ENCODE results near the gene HSCB. TPM values are rescaled to one million over a fixed set of nuclear protein-coding genes. Genes with fewer than 3 reads are reported as not detected.

Gene HSCB
- total and polyA plus RNA-seq, 2 of the 4 experiments (the other 2 are of a cell fraction) = 5.4 to 13.2 TPM

DNA sequence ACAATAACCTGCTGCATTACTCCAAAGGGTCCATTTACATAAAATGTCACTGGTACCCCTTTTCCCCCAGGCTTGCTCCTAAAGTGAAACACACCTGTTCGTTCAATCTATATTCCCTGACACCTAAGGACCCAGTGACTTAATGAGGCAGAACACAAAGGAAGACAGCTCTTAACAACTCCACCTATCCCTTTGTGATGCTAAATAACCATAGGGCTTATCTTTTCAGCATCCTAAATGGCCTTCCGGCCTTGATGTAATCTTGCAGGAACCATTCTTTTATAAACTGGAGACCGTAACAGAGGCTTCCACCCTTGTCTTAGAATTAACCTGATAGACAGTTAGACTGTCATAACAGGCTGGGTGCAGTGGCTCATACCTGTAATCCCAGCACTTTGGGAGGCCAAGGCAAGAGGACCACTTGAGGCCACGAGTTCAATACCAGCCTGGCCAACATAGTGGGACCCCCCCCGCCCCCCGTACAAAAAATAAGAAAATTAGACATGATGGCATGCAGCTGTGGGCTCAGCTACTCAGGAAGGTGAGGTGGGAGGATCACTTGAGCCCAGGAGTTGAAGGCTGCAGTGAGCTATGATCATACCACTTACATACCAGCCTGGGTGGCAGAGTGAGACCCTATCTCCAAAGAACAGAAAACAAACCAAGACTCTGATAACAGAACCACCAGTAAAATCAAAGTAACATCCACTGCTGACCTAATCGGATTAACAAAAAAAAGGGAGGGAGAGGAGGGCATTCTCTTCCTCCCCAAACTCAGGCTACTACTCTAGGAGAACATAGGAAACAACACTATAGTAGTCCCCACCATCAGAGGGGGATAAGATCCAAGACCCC, 5.3 kb upstream of the HSCB start:
- no TSS peak for BruUV-seq (replicated peaks)
- Histone ChIP-seq H2BK20ac (ENCODE audit: low read depth, low read length) (no peak overlapping the region), H3K18ac (ENCODE audit: low read depth, low read length) (no peak overlapping the region), H3K4ac (ENCODE audit: low read depth, low read length) (no peak overlapping the region), H4K91ac (ENCODE audit: insufficient read depth, low read depth, low read length) (no peak overlapping the region), H3K27ac (ENCODE audit: insufficient read depth, low read length) (no peak overlapping the region), H3K9me3 (ENCODE audit: control insufficient read depth, insufficient read depth, low read length) (no peaks in the 10 kb centered on the region), H3K9ac (ENCODE audit: low read depth, low read length) (no peak overlapping the region), H2BK120ac (ENCODE audit: low read depth, low read length) (no peak overlapping the region), H3K23ac (ENCODE audit: low read depth, low read length) (no peak overlapping the region), H3K4me3 (ENCODE audit: insufficient read depth, low read depth, low read length) (no peak overlapping the region), H2BK5ac (ENCODE audit: low read depth, low read length, poor library complexity, severe bottlenecking) (no peak overlapping the region), H3K14ac (replicated peaks; ENCODE audit: low read depth, low read length) (no peak overlapping the region), H2AK9ac (replicated peaks; ENCODE audit: low read depth, low read length, poor library complexity) (no peak overlapping the region), H3K9me1 (ENCODE audit: insufficient read depth, low read length) (0 out of 2 replicates have a peak, but pooled peaks cover 3% of the 10 kb centered on the region), H3K4me1 (ENCODE audit: control insufficient read depth, insufficient read depth, low read length) (no peaks in the 10 kb centered on the region), H3K56ac (ENCODE audit: extremely low read depth, insufficient read depth, low read length) (no peak overlapping the region), H4K8ac (ENCODE audit: low read depth in 2 of 2, low read length in 2 of 2) (no peak overlapping the region), H2AK5ac (ENCODE audit: low read depth, low read length) (no peak overlapping the region), H4K5ac (ENCODE audit: low read depth, low read length) (no peak overlapping the region), H3K4me2 (ENCODE audit: low read depth, low read length) (no peak overlapping the region), H3K27me3 (ENCODE audit: control insufficient read depth, insufficient read depth, low read length) (no peaks in the 10 kb centered on the region), H3K36me3 (ENCODE audit: control insufficient read depth, insufficient read depth, low read length) (no peaks in the 10 kb centered on the region; the same call in 1 of the 2 replicates), H2AFZ (replicated peaks; ENCODE audit: low read length, poor library complexity) (no peak overlapping the region), H2BK15ac (ENCODE audit: low read depth, low read length) (no peak overlapping the region), H4K20me1 (ENCODE audit: insufficient read depth, low read length) (no peaks in the 10 kb centered on the region), H3K79me1 (ENCODE audit: low read depth in 1 of 2, low read length in 2 of 2) (peaks cover 11 to 16% of the 10 kb centered on the region in 2 experiments)
- no CpG with 5 or more reads among the region's 7 CpGs for WGBS, 2 experiments (ENCODE audit: extremely low coverage in 2 of 2, insufficient read length in 1 of 2)
- ChIA-PET CTCF (no interaction called here), POLR2A (ENCODE audit: unreplicated experiment) (no interaction called here)
- ATAC-seq (ENCODE audit: low read depth) = no peak
- in situ Hi-C loops (cut with MboI; ENCODE audit: low sequenced_read_pairs) (no loop called here), dilution Hi-C loops (cut with HindIII; ENCODE audit: low sequenced_read_pairs, unreplicated experiment) (no loop called here), intact Hi-C loops (cut with micrococcal nuclease) (no loop called here)
- no peak for DNase-seq
- TF ChIP-seq MAZ (IDR thresholded peaks at IDR 0.05; ENCODE audit: borderline replicate concordance, low read depth, low read length) (no peak), CHD1 (IDR thresholded peaks at IDR 0.05; ENCODE audit: low read depth, low read length) (no peak), BHLHE40 (IDR thresholded peaks at IDR 0.05; ENCODE audit: low read depth, low read length) (no peak), MAFK (IDR thresholded peaks at IDR 0.05; ENCODE audit: low read depth, low read length) (no peak), ELK1 (IDR thresholded peaks at IDR 0.05; ENCODE audit: borderline replicate concordance, low read depth, low read length) (no peak), RAD21 (IDR thresholded peaks at IDR 0.05; ENCODE audit: low read length) (no peak), CEBPB (IDR thresholded peaks at IDR 0.05; ENCODE audit: low read depth, low read length) (no peak), NFE2L2 (IDR thresholded peaks at IDR 0.05; ENCODE audit: low read depth, low read length) (no peak), RFX5 (IDR thresholded peaks at IDR 0.05; ENCODE audit: low read depth, low read length) (no peak), RCOR1 (IDR thresholded peaks at IDR 0.05; ENCODE audit: insufficient replicate concordance, low read length) (no peak), SMC3 (IDR thresholded peaks at IDR 0.05; ENCODE audit: low read depth, low read length) (no peak), FOS (IDR thresholded peaks at IDR 0.05; ENCODE audit: low read depth, low read length) (no peak), POLR2A (IDR thresholded peaks at IDR 0.05; ENCODE audit: low read depth, low read length) (no peak)
- TF ChIP-seq, protein P1, sequence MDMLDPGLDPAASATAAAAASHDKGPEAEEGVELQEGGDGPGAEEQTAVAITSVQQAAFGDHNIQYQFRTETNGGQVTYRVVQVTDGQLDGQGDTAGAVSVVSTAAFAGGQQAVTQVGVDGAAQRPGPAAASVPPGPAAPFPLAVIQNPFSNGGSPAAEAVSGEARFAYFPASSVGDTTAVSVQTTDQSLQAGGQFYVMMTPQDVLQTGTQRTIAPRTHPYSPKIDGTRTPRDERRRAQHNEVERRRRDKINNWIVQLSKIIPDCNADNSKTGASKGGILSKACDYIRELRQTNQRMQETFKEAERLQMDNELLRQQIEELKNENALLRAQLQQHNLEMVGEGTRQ (IDR thresholded peaks at IDR 0.05; ENCODE audit: low read depth, low read length) = no peak
- TF ChIP-seq, protein P2, sequence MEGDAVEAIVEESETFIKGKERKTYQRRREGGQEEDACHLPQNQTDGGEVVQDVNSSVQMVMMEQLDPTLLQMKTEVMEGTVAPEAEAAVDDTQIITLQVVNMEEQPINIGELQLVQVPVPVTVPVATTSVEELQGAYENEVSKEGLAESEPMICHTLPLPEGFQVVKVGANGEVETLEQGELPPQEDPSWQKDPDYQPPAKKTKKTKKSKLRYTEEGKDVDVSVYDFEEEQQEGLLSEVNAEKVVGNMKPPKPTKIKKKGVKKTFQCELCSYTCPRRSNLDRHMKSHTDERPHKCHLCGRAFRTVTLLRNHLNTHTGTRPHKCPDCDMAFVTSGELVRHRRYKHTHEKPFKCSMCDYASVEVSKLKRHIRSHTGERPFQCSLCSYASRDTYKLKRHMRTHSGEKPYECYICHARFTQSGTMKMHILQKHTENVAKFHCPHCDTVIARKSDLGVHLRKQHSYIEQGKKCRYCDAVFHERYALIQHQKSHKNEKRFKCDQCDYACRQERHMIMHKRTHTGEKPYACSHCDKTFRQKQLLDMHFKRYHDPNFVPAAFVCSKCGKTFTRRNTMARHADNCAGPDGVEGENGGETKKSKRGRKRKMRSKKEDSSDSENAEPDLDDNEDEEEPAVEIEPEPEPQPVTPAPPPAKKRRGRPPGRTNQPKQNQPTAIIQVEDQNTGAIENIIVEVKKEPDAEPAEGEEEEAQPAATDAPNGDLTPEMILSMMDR (conservative IDR thresholded peaks at IDR 0.05; ENCODE audit: low read depth, low read length) = no peak
